HepG2 (cell line): Measurements from ENCODE around the gene CACNA1G. TPM values are rescaled to one million over a fixed set of nuclear protein-coding genes. Genes with fewer than 3 reads are reported as not detected.
A peak's percentile ranks its signal among the peaks of the same experiment; 100 is the strongest.

Source experiments
- ARNTL ChIP-seq: sonication (generic); formaldehyde crosslinking; IDR thresholded peaks from 2 replicates; pipeline ENCODE4 v1.4.0; 2020; ENCODE audit warnings: mild to moderate bottlenecking, missing genetic modification reagents
- CBFB ChIP-seq: sonication (generic); formaldehyde crosslinking; IDR thresholded peaks from 2 replicates; pipeline ENCODE4 v1.4.0; 2020; ENCODE audit warnings: missing genetic modification reagents
- FOXK2 ChIP-seq: fragments of 450-650 bp; IDR thresholded peaks from 2 replicates; pipeline ENCODE4 v1.6.1; 2016
- NONO ChIP-seq, 2 experiments: fragments of 450-650 bp in 1 of 2; sonication (generic) in 1 of 2; formaldehyde crosslinking in 1 of 2; IDR thresholded peaks in 1 of 2; conservative IDR thresholded peaks in 1 of 2; 2 replicates each; pipeline versions ENCODE4 v1.6.1 to v1.8.0; 2017 to 2022; ENCODE audit warnings: mild to moderate bottlenecking in 1 of 2, missing genetic modification reagents in 1 of 2, moderate library complexity in 1 of 2
- NR3C1 ChIP-seq: sonication (generic); formaldehyde crosslinking; IDR thresholded peaks from 2 replicates; pipeline ENCODE4 v1.4.0; 2020; ENCODE audit warnings: missing genetic modification reagents
- PHF8 ChIP-seq: sonication (generic); formaldehyde crosslinking; IDR thresholded peaks from 2 replicates; pipeline ENCODE4 v1.5.0; 2020; ENCODE audit warnings: missing genetic modification reagents
- POGZ ChIP-seq: sonication (generic); formaldehyde crosslinking; IDR thresholded peaks from 2 replicates; pipeline ENCODE4 v1.4.0; 2020; ENCODE audit warnings: mild to moderate bottlenecking, missing genetic modification reagents
- PRPF4 ChIP-seq: fragments of 200-400 bp; formaldehyde crosslinking; IDR thresholded peaks from 2 replicates; pipeline ENCODE4 v1.6.1; 2016; ENCODE audit warnings: low read length, low read depth; ENCODE audit not compliant: poor library complexity, severe bottlenecking
- RFXAP ChIP-seq: sonication (generic); formaldehyde crosslinking; IDR thresholded peaks from 2 replicates; pipeline ENCODE4 v1.4.0; 2020; ENCODE audit warnings: missing genetic modification reagents, borderline replicate concordance
- SYNCRIP ChIP-seq: fragments of 200-400 bp; formaldehyde crosslinking; IDR thresholded peaks from 2 replicates; pipeline ENCODE4 v1.6.1; 2018; ENCODE audit warnings: mild to moderate bottlenecking, low read depth, low read length; ENCODE audit not compliant: insufficient read depth
- ZFP41 ChIP-seq: sonication (generic); formaldehyde crosslinking; IDR thresholded peaks from 2 replicates; pipeline ENCODE4 v1.4.0; 2020; ENCODE audit warnings: mild to moderate bottlenecking, missing genetic modification reagents, borderline replicate concordance
- ZNF292 ChIP-seq: sonication (generic); formaldehyde crosslinking; IDR thresholded peaks from 2 replicates; pipeline ENCODE4 v1.8.1; 2022; ENCODE audit warnings: mild to moderate bottlenecking, low read depth, missing genetic modification reagents, borderline replicate concordance
- ZNF446 ChIP-seq: sonication (generic); formaldehyde crosslinking; IDR thresholded peaks from 2 replicates; pipeline ENCODE4 v1.5.0; 2020; ENCODE audit warnings: mild to moderate bottlenecking, missing genetic modification reagents
- ZNF713 ChIP-seq: sonication (generic); formaldehyde crosslinking; IDR thresholded peaks from 2 replicates; pipeline ENCODE4 v1.4.0; 2020; ENCODE audit warnings: mild to moderate bottlenecking, missing genetic modification reagents
- ZSCAN22 ChIP-seq: sonication (generic); formaldehyde crosslinking; IDR thresholded peaks from 2 replicates; pipeline ENCODE4 v1.4.0; 2020; ENCODE audit warnings: mild to moderate bottlenecking, missing genetic modification reagents
- polyA plus RNA-seq, 8 experiments: library from polyadenylated mRNA; depleted of rRNA in 3 of 8; stranded (reverse) in 7 of 8; unstranded in 1 of 8; fragments of >200 nt; fragmentation: Illumina TruSeq in 4 of 8; extraction: Trizol in 4 of 8; gene quantifications; 2 replicates each; pipeline versions ENCODE4 v1.2.1 to v1.2.3, GENCODE V29; 2011 to 2016; ENCODE audit warnings: low read depth in 4 of 8, missing spikeins in 1 of 8, mixed read lengths in 1 of 8; ENCODE audit not compliant: insufficient read depth in 1 of 8
- total RNA-seq, 5 experiments: library from RNA; depleted of rRNA; stranded (reverse); fragments of >200 nt; fragmentation: Illumina TruSeq; extraction: Trizol; gene quantifications; 2 replicates each; pipeline ENCODE4 v1.2.3, GENCODE V29; 2016; ENCODE audit warnings: low read depth in 1 of 5
- TF ChIP-seq, protein P1 (sequence below), 2 experiments: sonication (generic) in 1 of 2; formaldehyde crosslinking in 1 of 2; IDR thresholded peaks; 2 replicates each; pipeline versions ENCODE4 v1.6.1 to v1.9.0; 2014 to 2022; ENCODE audit warnings: antibody characterized with exemption in 1 of 2, borderline replicate concordance in 1 of 2, inconsistent platforms in 1 of 2, low read depth in 1 of 2, missing genetic modification reagents in 1 of 2
- TF ChIP-seq, protein P2 (sequence below): IDR thresholded peaks from 2 replicates; pipeline ENCODE4 v1.6.1; 2018; ENCODE audit warnings: missing genetic modification reagents
- TF ChIP-seq, protein P3 (sequence below), 2 experiments: fragments of 450-650 bp in 1 of 2; sonication (generic) in 1 of 2; formaldehyde crosslinking; IDR thresholded peaks; 2 replicates each; pipeline versions ENCODE4 v1.5.0 to v1.8.0; 2020 to 2022; ENCODE audit warnings: mild to moderate bottlenecking in 1 of 2, missing genetic modification reagents in 1 of 2
- TF ChIP-seq, protein P4 (sequence below): sonication (generic); formaldehyde crosslinking; IDR thresholded peaks from 2 replicates; pipeline ENCODE4 v1.4.0; 2020; ENCODE audit warnings: missing genetic modification reagents

The CACNA1G gene
- total and polyA plus RNA-seq, 2 of the 13 experiments (the other 11 are each of a cell fraction or from before 2014, with no cell fraction given), result 0.02 TPM; not detected in 1

DNA sequence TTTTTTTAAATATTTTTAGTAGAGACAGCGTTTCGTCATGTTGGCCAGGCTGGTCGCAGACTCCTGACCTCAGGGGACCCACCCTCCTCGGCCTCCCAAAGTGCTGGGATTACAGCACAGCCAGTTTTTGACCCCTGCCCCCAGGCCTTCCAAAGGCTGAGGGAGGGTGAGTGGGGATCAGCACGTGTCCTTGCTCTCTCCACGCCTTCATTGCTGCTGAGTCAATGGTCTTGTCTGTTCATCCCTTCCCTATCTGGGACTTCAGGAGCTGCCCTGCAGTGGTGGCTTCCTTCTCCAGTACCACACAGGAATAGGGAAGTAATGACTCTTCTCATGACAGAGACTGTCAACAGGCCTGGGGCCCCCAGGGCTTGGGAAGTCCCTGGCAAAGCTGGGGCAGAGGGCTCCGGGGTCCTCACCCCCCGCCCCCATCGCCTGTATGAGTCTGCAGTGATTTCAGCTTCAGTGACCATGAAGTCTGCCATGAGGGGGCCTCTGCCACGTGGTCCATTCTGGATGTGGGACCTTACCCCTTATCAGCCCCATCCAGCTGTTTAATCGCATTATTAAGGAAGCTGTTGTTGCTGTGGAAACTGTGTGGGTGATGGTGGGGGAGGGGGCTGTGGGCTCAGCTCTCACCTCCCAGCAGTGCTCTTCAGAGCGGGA lies 80.3 kb downstream of the CACNA1G start (continued):
- TF ChIP-seq NONO (IDR thresholded peaks at IDR 0.05) (no peak), NONO (CRISPR knock-in tag; conservative IDR thresholded peaks at IDR 0.05) (peak; percentile 81; the same call in 1 of the 2 replicates), CBFB (CRISPR knock-in tag) (no peak), NR3C1 (no peak), ZNF292 (CRISPR knock-in tag) (peak; percentile 66; the same call in 1 of the 2 replicates), FOXK2 (no peak), ZNF446 (CRISPR knock-in tag) (no peak), ZSCAN22 (CRISPR knock-in tag) (no peak), PRPF4 (no peak), POGZ (CRISPR knock-in tag) (peak; percentile 31; the same call in 1 of the 2 replicates), RFXAP (CRISPR knock-in tag) (peak; percentile 22; the same call in 1 of the 2 replicates), ZFP41 (CRISPR knock-in tag) (no peak), ZNF713 (CRISPR knock-in tag) (no peak), PHF8 (no peak), SYNCRIP (no peak), ARNTL (CRISPR knock-in tag) (peak; percentile 91)
- TF ChIP-seq, protein P1, sequence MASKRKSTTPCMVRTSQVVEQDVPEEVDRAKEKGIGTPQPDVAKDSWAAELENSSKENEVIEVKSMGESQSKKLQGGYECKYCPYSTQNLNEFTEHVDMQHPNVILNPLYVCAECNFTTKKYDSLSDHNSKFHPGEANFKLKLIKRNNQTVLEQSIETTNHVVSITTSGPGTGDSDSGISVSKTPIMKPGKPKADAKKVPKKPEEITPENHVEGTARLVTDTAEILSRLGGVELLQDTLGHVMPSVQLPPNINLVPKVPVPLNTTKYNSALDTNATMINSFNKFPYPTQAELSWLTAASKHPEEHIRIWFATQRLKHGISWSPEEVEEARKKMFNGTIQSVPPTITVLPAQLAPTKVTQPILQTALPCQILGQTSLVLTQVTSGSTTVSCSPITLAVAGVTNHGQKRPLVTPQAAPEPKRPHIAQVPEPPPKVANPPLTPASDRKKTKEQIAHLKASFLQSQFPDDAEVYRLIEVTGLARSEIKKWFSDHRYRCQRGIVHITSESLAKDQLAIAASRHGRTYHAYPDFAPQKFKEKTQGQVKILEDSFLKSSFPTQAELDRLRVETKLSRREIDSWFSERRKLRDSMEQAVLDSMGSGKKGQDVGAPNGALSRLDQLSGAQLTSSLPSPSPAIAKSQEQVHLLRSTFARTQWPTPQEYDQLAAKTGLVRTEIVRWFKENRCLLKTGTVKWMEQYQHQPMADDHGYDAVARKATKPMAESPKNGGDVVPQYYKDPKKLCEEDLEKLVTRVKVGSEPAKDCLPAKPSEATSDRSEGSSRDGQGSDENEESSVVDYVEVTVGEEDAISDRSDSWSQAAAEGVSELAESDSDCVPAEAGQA (IDR thresholded peaks at IDR 0.05; ENCODE audit: low read depth), result no peak; the same call in 1 of the 2 replicates
- TF ChIP-seq, protein P1 (CRISPR knock-in tag; IDR thresholded peaks at IDR 0.05; ENCODE audit: borderline replicate concordance), result no peak
- TF ChIP-seq, protein P2, sequence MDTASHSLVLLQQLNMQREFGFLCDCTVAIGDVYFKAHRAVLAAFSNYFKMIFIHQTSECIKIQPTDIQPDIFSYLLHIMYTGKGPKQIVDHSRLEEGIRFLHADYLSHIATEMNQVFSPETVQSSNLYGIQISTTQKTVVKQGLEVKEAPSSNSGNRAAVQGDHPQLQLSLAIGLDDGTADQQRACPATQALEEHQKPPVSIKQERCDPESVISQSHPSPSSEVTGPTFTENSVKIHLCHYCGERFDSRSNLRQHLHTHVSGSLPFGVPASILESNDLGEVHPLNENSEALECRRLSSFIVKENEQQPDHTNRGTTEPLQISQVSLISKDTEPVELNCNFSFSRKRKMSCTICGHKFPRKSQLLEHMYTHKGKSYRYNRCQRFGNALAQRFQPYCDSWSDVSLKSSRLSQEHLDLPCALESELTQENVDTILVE (CRISPR knock-in tag), result no peak
- TF ChIP-seq, protein P3, sequence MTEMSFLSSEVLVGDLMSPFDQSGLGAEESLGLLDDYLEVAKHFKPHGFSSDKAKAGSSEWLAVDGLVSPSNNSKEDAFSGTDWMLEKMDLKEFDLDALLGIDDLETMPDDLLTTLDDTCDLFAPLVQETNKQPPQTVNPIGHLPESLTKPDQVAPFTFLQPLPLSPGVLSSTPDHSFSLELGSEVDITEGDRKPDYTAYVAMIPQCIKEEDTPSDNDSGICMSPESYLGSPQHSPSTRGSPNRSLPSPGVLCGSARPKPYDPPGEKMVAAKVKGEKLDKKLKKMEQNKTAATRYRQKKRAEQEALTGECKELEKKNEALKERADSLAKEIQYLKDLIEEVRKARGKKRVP (CRISPR knock-in tag; IDR thresholded peaks at IDR 0.05), result peak in 1 of 2 experiments; percentile 74; a peak in 2 of 4 replicates
- TF ChIP-seq, protein P4, sequence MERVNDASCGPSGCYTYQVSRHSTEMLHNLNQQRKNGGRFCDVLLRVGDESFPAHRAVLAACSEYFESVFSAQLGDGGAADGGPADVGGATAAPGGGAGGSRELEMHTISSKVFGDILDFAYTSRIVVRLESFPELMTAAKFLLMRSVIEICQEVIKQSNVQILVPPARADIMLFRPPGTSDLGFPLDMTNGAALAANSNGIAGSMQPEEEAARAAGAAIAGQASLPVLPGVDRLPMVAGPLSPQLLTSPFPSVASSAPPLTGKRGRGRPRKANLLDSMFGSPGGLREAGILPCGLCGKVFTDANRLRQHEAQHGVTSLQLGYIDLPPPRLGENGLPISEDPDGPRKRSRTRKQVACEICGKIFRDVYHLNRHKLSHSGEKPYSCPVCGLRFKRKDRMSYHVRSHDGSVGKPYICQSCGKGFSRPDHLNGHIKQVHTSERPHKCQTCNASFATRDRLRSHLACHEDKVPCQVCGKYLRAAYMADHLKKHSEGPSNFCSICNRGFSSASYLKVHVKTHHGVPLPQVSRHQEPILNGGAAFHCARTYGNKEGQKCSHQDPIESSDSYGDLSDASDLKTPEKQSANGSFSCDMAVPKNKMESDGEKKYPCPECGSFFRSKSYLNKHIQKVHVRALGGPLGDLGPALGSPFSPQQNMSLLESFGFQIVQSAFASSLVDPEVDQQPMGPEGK (CRISPR knock-in tag), result peak; percentile 86
